ENCODE results near the gene PDE4D.

PDE4D gene

GRCh38 chr5:59136549-59136948 is 757.0 kb downstream of the PDE4D start:
- H3K4me3 ChIP-seq (ENCODE audit: low read depth, low read length) = no peak overlapping the region
- in situ Hi-C loops (cut with HindIII; ENCODE audit: low sequenced_read_pairs) = no loop called here
- no peak for DNase-seq (ENCODE audit: low read depth, low spot score)
- no peak for TF ChIP-seq CTCF (IDR thresholded peaks at IDR 0.05; ENCODE audit: low read depth, low read length)

- no peak for TF ChIP-seq CTCF (IDR thresholded peaks at IDR 0.05; ENCODE audit: low read depth, low read length)
- no peak overlapping the region for H3K4me3 ChIP-seq (ENCODE audit: low read depth, low read length)
- in situ Hi-C loops (cut with HindIII; ENCODE audit: low sequenced_read_pairs) = no loop called here
- no peak for DNase-seq (ENCODE audit: low read depth, low spot score)
Measured at GRCh38 chr5:59134471-59135163, 758.9 kb downstream of the PDE4D start.

- peak; percentile 80 for DNase-seq (ENCODE audit: low read depth, low spot score)
- no peak for TF ChIP-seq CTCF (IDR thresholded peaks at IDR 0.05; ENCODE audit: low read depth, low read length)
- H3K4me3 ChIP-seq (ENCODE audit: low read depth, low read length) = no peak overlapping the region
- in situ Hi-C loops (cut with HindIII; ENCODE audit: low sequenced_read_pairs) = no loop called here
Measured at GRCh38 chr5:59133764-59134261, 759.7 kb downstream of the PDE4D start.

GRCh38 chr5:59132131-59132530 is 761.4 kb downstream of the PDE4D start:
- in situ Hi-C loops (cut with HindIII; ENCODE audit: low sequenced_read_pairs) = no loop called here

GRCh38 chr5:59130431-59130830 is 763.1 kb downstream of the PDE4D start:
- no peak for TF ChIP-seq CTCF (IDR thresholded peaks at IDR 0.05; ENCODE audit: low read depth, low read length)

More at GRCh38 chr5:59132131-59132530, 761.4 kb downstream of the PDE4D start:
- no peak for TF ChIP-seq CTCF (IDR thresholded peaks at IDR 0.05; ENCODE audit: low read depth, low read length)
- no peak overlapping the region for H3K4me3 ChIP-seq (ENCODE audit: low read depth, low read length)
- no peak for DNase-seq (ENCODE audit: low read depth, low spot score)

GRCh38 chr5:59128646-59129290 is 764.8 kb downstream of the PDE4D start:
- no peak for TF ChIP-seq CTCF (IDR thresholded peaks at IDR 0.05; ENCODE audit: low read depth, low read length)
- no peak for DNase-seq (ENCODE audit: low read depth, low spot score)
- H3K4me3 ChIP-seq (ENCODE audit: low read depth, low read length) = no peak overlapping the region
- in situ Hi-C loops (cut with HindIII; ENCODE audit: low sequenced_read_pairs) = no loop called here

More at GRCh38 chr5:59130431-59130830, 763.1 kb downstream of the PDE4D start:
- no peak overlapping the region for H3K4me3 ChIP-seq (ENCODE audit: low read depth, low read length)
- DNase-seq (ENCODE audit: low read depth, low spot score) = no peak
- in situ Hi-C loops (cut with HindIII; ENCODE audit: low sequenced_read_pairs) = no loop called here

All from astrocyte of the spinal cord (primary cell).